Stimulated activated CD8-positive, alpha-beta memory T cell treated with anti-CD3 and anti-CD28 coated beads, Interleukin-12 subunit alpha, Interleukin-12 subunit beta, amount 100 ng/mL, for 4 hours (primary cell): ENCODE results near the gene ME3.
"Not testable (repeated sequence)": the region's sequence is repeated elsewhere in the genome, so short reads cannot be mapped to it uniquely, and the experiment has no call there.

ENCODE experiments used
- DNase-seq: peaks from one replicate; pipeline ENCODE4 v3.0.0-alpha.2; 2020; ENCODE audit warnings: low read depth

ME3 gene

DNA sequence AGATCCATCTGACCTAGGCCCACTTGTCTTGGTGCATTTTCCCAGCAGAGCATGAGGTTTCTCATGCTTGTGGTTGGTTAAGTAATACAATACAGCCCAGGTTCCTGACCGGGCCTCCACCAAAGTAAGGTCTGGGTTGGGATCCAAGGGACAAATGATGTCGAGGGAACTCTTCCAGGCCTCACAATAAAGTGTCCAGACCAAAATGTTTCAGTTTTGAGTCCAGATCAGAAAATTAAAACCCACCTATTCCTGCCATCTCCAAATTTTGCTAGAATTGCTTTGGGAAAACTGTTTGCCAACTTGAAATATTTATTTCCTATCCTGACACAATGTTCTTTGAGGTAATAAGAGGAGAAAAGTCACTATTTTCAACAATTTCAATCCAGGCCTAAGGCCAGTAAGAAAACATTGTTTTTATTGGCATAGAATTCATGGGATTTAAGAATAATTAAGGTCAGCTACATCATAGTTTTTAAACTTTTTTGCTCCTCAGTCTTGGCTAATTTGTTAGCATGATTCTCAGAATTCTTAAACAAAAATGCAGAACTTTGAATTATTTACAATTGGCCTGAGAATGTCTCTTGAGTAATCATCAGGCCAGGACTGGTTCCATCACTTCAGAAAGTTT lies 51.4 kb downstream of the ME3 start:
- no peak for DNase-seq

GRCh38 chr11:86619428-86619827 lies 53.0 kb downstream of the ME3 start:
- DNase-seq = not testable (repeated sequence)

DNA sequence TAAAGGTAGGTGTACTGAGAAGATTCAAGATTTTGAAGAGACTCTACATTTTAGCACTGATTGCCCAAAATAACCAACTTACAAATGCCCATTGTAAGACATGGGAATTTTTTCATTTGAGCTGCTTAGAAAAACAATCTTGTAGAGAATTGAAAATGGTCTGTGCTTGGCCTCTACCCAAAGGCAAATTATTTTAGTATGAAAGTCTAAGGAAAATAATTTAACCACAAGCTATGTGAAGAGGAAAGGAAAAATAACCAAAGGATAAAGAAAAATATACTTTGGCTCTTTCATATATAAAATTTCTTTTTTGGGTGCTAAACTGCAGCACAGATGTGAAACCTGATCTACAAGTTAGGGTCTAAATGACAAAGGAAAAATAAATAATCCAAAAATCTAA lies 54.9 kb downstream of the ME3 start:
- no peak for DNase-seq

GRCh38 chr11:86615487-86615886 lies 56.9 kb downstream of the ME3 start:
- no peak for DNase-seq

- no peak for DNase-seq
Measured at GRCh38 chr11:86610559-86611341, 61.7 kb downstream of the ME3 start.

DNA sequence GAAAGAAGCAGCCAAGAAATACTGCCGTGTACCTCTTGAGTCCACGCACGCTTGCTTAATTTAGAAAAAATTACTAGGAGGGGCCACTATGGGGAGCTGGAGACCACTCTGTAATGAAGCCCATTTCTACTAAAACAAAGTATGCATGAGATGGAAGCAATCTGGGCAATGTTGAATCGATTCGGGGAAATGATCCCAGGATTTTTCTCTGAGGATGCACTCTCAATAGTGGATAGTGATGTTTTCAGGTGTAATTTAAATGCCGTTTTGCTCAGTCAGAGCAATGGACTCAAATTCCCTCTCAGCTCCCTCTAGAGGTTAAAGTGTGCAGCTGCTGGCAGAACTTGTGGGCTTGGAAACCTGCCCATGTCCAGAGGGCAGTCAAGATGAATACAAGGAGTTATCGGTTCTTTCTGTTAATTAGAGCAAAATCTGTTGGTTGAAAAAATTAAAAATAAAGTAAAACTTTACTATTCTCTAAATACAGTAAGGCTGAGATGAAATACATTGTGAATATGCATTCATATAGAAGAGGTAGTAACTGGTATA lies 64.1 kb downstream of the ME3 start:
- DNase-seq = no peak

DNA sequence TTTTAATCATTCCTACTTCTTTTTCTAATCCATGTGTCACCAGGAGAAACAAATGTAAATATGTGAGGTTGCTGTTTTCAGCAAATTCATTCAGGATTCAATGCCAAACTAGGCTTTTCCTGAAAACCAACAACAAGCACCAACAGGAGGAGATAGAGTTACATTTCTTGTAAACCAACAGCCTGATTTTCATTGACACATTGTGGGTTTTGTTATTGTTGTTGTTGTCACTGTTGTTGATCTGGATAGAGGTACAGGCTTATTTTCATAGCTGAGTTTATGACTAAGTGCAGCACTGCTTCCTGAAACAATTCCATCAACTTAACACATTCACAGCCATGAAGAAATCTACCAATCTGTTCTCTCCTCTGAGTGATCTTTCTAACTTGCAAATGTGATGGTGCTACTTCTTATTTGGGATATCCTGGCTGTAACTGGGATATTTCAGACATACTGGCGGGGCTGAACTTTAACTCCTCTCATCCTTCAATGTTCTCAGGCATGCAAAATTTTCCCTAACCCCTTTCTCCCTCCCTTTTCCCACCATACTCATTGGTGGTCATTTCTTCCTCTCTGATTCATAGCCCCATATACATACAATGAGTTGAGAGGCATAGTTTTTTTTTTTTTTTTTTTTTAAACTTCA lies 65.5 kb downstream of the ME3 start:
- DNase-seq = no peak

GRCh38 chr11:86606270-86606835 lies 66.1 kb downstream of the ME3 start:
- no peak for DNase-seq

DNA sequence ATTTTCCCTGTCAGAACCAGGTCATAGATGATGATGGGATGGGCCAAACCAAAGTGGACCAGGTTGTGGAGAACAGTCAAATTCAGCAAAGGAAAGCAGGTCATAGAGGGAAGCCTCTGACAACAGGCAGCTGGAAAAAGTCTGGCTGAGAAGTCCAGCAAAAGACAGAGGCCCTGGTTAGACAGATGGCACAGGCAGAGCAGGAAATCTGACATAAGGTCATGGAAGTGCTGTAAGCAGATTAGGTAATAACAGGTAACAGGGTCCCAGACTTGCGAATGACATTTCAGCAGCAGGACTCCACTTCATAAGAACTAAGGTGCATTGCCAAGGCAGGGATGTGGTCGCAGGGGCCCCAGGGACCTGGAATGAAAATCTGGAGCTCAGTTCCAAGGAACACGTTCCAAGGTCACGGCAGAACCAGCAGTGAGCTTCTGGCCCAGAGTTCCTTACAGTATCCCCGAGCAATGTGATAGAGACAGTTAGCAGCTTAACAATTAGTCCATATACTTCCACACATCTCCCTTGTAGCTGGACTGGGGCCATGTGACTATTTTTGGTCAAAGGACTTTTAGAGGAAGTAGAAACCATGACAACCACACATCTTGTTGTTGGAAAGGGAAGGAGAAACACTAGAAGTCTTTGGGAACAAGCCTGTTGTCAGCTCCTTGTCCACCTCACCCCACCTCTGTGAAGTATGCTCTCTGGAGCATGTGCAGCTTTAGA lies 75.4 kb downstream of the ME3 start:
- DNase-seq = no peak

- no peak for DNase-seq
Measured at GRCh38 chr11:86595955-86596354, 76.5 kb downstream of the ME3 start.

- no peak for DNase-seq
Measured at GRCh38 chr11:86595451-86595850, 77.0 kb downstream of the ME3 start.

DNA sequence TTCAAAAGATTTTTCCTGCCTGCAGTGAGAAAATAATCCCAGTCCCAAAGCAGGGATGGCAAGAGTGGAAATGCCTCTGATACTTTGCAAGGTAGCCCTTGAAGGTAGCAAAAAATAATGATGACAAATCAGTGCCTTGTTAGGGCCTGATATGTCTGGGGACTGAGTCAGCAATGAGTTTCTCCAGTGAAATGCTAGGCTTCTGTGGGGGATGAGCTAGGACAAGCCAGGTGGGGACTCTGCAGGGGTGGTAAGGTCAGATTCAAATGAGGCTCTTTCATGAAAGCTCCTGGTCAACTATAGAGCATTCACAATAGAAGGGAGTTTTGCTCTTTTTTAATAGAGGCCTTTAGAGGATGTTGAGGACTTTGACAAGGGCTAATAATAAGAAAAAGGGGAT lies 77.7 kb downstream of the ME3 start:
- DNase-seq = no peak

GRCh38 chr11:86593833-86594232 lies 78.6 kb downstream of the ME3 start:
- DNase-seq = no peak

DNA sequence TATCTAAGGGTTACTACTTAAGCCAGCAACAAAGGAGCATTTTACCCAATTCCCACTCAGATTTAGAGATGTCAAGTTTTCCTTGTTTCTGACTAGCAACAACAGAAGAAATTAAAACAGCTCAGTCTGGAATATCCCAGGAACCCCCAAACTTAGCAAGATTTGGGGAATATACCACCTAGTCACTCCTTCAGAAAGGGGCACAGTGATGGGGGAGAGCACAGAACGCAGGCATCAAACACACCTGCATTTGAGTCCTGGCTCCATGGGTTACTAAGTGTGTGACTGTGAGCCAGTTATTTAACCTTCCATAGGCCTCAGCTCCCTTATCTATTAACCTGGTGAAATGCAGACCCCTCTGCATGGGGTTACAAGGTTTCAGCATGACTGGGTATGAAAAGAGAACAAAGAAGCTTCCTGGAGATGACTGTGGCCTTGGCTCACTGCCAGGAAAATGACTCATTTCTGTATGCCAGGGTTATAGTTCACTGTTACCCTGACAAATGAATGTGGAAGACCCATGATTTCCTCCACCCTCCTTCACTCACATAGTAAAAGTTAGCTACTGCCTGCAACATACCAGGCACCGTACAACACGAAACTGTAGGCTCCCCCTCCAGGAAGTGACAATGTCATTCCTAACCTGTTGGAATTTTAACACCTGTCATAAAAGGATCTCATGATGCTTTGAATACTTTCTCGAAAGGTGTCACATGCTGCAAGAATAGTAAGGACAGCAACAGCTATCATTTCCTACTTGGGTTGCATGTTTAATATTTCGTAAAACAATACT lies 79.6 kb downstream of the ME3 start:
- peak; percentile 43 for DNase-seq

- no peak for DNase-seq
Measured at GRCh38 chr11:86592047-86592591, 80.3 kb downstream of the ME3 start.

DNA sequence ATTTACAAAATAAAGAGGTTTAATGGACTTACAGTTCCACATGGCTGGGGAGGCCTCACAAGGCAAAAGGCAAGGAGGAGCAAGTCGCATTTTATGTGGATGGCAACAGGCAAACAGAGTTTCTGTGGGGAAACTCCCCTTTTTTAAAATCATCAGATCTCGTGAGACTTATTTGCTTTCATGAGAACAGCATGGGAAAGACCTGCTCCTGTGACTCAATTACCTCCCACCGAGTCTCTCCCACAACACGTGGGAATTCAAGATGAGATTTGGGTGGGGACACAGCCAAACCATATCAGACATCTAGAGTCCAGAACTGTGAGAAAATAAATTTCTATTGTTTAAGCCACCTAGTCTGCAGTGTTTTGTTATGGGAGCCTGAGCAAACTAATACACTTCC lies 80.8 kb downstream of the ME3 start:
- no peak for DNase-seq

- no peak for DNase-seq
Measured at GRCh38 chr11:86589856-86590589, 82.4 kb downstream of the ME3 start.

GRCh38 chr11:86589204-86589603 lies 83.2 kb downstream of the ME3 start:
- no peak for DNase-seq

GRCh38 chr11:86588566-86589090 lies 83.8 kb downstream of the ME3 start:
- DNase-seq = no peak
